HG02981 (cell line): ENCODE results near the gene PIGBOS1.
A peak's percentile ranks its signal among the peaks of the same experiment; 100 is the strongest.

Source experiments
- ATAC-seq: cut with Tn5 transposase; IDR thresholded peaks from one replicate; pipeline ENCODE4 v1.9.1; 2021; ENCODE audit warnings: mild to moderate bottlenecking, moderate library complexity; ENCODE audit not compliant: unreplicated experiment

PIGBOS1 gene

DNA sequence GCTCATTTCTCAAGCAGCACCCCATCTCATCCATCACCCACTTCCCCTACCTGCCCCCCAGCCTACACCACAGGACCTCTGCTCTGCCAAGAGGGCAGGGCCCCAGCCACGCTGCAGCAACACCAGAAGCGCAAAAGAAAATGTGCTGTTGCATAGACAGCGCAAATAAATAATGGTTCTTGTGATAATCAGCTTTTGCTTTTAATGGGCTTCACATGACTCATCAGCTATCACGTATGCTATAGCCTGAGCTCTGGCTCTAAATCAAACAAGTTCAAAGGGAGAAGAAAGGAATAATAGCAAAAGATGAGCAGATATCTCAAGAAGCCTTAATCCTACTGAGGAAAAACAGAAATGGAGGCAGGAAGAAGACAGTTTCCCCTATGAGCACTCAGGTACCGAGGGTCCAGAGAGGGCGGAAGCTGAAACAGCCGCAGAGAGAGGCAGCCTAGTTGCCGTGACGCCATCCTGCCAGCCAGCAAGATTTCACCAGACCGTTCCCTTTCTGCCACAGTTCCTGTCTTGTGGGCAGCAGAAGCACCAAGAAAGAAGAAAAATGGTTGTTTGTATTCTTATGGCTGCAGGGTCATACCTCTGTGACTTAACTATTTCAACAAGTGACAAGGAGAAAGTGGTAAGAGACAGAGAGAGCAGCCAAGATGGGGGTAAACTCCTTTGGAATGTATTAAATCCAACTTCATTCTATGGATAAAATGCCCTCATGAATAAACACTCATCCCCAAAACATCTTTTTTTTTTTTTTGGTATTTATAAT is 51.3 kb downstream of the PIGBOS1 start:
- peak; percentile 91 for ATAC-seq
